ENCODE data around the gene ANKRD16.
"Not testable (repeated sequence)": the region's sequence is repeated elsewhere in the genome, so short reads cannot be mapped to it uniquely, and the experiment has no call there.

- not testable (repeated sequence) for TF ChIP-seq TAF1 (IDR thresholded peaks at IDR 0.05; ENCODE audit: borderline replicate concordance, low read depth, low read length); POLR2AphosphoS5 (IDR thresholded peaks at IDR 0.05; ENCODE audit: low read depth, low read length); POLR2A (IDR thresholded peaks at IDR 0.05; ENCODE audit: low read depth, low read length)
Observed at GRCh38 chr10:5836181-5836580, 53.5 kb downstream of the ANKRD16 start.
